Stimulated activated CD4-positive, alpha-beta T cell treated with anti-CD3 and anti-CD28 coated beads, TNF-alpha, amount 100 ng/mL, for 48 hours (primary cell): ENCODE measurements around the gene ETFA.

ENCODE experiments used
- DNase-seq, 3 donors: peaks; one replicate each; pipeline ENCODE4 v3.0.0-alpha.2; 2020; ENCODE audit warnings: low read depth in 3 of 3

Gene ETFA

DNA sequence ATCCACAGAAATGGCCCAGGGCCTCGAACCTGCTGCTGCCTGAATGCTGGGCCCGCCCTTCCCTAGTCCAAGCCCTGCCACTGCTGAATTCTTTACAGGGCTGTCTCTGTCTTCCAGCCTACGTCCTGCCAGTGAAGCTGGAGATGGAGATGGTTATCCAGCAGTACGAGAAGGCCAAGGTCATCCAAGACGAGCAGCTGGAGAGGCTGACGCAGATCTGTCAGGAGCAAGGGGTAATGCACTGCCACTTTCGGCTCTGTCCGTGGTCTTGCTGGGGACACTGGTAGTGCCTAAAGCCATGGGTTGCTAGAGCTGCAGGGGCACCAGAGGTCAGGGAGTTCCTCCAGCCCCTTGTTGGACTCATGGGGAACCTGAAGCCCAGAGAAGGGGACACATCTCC, 135.8 kb downstream of the ETFA start:
- no peak for DNase-seq

- DNase-seq, result no peak
Observed at GRCh38 chr15:76174654-76175053, 136.6 kb downstream of the ETFA start.

GRCh38 chr15:76173317-76173834, 137.9 kb downstream of the ETFA start:
- no peak for DNase-seq

DNA sequence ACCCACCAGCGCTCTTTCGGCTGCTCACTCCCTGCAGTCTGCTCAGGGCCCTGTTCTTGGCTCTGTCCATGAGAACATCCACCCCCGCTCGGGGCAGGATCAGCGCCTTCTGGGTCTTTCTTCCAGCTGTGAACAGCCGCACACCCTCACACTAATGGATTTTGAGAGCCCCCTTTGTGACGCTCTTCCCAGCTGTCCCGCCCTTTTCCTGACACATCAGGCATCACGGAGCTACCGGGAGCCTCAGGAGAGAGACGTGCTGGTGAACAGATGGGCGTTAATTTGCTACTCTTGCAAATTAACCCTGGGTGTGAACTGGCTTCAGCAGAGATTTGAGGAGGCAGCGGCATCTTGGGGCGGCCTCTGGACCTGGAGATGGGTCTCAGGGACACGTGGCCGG, 138.5 kb downstream of the ETFA start:
- no peak for DNase-seq

- no peak for DNase-seq
Observed at GRCh38 chr15:76169911-76170800, 141.1 kb downstream of the ETFA start.

DNA sequence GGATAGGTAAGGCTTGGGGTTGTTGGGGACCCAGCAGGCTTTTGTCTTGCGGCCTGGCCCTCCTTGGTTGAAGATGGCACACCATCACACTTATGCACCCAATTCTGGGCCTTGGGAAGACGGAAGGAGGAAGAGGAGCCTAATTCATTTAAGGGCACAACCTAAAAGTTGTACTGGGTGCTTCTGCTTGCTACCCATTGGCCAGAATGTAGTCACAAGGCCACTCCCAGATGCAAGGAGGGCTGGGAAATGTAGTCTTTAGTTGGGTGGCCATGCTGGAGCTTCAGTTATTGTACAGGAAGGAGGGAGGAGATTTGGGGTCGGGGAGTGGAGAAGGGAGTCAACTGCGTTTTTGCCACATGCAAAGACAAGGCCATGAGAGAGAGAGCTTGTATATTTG, 142.3 kb downstream of the ETFA start:
- no peak for DNase-seq

DNA sequence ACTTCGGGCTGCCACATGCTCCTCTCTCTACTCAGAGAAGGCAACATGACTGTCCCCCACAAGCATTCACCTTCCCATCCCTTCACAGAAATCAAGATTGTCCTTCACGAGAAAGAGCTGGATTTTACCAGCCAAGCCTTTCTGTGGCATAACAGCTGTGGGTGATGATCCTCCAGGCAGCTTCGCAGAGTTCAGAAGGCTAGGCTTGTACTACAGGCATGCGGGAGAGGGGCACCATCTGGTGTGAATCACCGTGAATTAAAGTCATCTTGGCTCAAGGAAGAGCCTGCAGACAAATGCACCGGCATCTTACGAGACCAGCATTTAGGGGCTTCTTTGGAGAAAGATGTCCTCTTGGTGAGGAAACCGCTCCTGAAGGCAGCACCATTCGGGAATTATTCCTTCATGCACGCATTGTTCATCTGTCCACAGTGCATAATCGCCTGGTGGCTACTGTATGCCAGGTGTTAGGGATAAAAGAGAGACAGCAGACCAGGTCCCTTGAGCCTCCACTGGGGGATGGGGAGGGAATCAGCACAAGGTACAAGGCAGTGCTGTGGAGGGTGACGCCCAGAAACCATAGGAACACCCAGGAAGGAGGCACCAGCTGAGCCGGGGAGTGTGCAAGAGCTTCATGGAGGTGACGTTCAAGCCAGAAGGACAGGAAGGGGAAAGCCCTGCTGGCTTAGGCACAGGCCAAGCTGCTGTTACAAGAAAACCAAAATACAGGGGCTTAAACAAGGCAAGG, 142.9 kb downstream of the ETFA start:
- DNase-seq, result no peak

- no peak for DNase-seq
Observed at GRCh38 chr15:76165951-76166350, 145.3 kb downstream of the ETFA start.
